ENCODE results near the gene CLSTN2.

The CLSTN2 gene

DNA sequence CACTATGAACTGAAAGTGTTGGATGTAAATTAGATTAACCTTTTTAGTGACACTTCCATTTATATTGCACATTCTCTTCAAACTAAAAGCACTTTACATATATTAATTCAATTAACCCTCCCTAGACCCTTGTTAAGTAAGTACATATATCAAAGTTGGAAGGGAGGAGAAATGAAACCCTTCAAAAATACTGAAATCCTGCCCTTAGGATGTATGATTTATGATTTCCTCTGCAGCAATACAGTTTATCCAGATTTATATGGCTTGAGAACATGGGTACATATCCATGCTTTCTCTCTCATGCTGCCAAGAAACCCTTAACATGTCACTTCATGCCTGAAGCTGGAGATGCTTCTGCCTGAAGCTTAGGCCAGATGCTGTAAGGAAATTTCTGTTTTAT lies 11.0 kb downstream of the CLSTN2 start:
- H3K4me1 ChIP-seq (ENCODE audit: control insufficient read depth, insufficient read depth, low read length): no peaks in the 10 kb centered on the region
- H3K36me3 ChIP-seq (ENCODE audit: insufficient read depth, low read length): no peaks in the 10 kb centered on the region
- H3K4me2 ChIP-seq (ENCODE audit: low read length): no peak overlapping the region
- H3K9me3 ChIP-seq (replicated peaks; ENCODE audit: low read length): no peaks in the 10 kb centered on the region
- no peak overlapping the region for H3K4me3 ChIP-seq (ENCODE audit: low read length)
- peaks cover 3% of the 10 kb centered on the region for H3K27me3 ChIP-seq (ENCODE audit: control insufficient read depth, insufficient read depth, low read length)
- no peak overlapping the region for H3K9ac ChIP-seq (ENCODE audit: low read depth, low read length)

DNA sequence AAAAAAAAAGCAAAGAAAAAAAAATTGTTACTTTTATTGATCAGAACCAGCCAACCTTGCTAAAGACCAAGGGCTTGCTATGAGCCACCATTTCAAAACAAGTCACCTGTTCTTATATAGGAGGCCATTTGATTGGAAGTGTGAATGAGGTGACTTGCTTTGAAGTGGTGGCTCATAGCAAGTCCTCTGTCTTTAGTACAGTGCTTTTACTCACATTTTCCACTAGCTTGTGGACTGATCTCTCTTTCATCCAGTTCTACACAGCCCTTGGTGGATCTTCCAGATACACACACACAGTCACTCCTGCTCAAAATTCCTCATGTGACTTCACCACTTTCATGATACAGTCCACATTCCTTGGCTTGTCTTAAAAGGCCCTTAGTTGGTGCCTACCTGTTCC lies 13.5 kb downstream of the CLSTN2 start:
- no peak overlapping the region for H3K4me3 ChIP-seq (ENCODE audit: low read length)
- no peaks in the 10 kb centered on the region for H3K4me1 ChIP-seq (ENCODE audit: control insufficient read depth, insufficient read depth, low read length)
- no peaks in the 10 kb centered on the region for H3K36me3 ChIP-seq (ENCODE audit: insufficient read depth, low read length)
- H3K9me3 ChIP-seq (replicated peaks; ENCODE audit: low read length): no peaks in the 10 kb centered on the region
- H3K27me3 ChIP-seq (ENCODE audit: control insufficient read depth, insufficient read depth, low read length): peaks cover 3% of the 10 kb centered on the region
- no peak overlapping the region for H3K4me2 ChIP-seq (ENCODE audit: low read length)
- H3K9ac ChIP-seq (ENCODE audit: low read depth, low read length): no peak overlapping the region

DNA sequence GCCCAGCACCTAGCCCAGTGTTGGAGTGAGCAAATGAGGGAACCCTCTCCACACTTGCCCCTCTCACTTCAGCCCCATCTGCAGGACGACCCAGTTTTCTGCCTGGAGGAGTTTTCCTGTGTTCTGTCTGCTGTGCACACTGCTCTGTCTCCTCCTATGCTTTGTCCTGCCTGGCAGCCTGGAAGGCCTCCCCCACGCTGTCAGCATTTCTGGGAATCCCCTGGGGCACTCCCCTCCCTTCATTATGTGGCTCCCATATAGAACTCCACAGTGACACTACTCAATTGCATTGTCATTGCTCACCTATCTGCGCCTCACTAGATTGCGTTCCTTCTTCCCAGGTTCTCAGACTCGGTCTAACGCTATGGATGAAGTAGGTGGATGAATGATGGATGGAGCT lies 13.9 kb downstream of the CLSTN2 start:
- Histone ChIP-seq H3K27me3 (ENCODE audit: control insufficient read depth, insufficient read depth, low read length) (peaks cover 3% of the 10 kb centered on the region), H3K4me2 (ENCODE audit: low read length) (no peak overlapping the region)

DNA sequence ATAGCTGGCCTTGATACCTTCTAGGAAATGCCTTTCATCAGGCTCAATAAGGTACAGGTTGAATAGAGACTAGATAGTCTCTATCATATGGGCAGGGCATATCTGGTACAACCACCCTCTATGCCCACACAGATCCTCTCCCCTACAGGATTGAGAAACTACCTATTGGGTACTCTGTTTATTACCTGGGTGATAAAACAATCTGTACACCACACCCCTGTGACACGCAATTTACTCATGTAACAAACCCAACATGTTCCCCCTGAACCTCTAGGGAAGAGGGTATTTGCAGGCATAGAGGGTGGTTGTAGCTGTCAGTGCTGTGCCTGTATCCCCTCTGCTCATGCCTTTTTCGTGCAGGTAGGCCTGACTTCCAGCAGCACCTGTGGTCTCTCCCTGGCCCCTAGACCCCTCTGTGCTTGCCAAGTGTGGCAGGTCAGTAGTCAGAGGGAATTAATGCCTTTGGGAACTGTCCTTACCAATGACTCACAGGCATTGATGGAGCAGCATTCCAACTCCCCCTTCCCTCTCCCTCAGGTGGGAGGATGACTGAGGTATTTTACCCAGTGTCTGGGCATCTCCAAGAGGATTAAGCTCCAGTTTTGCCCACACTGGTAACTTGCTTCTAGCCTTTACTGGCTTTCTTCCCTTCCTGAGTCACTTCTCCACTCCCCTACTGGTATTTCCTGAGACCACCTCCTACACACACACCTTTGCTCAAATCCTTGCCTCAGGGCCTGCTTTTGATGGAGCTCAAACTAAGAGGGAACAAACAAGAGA lies 18.3 kb downstream of the CLSTN2 start:
- H3K36me3 ChIP-seq (ENCODE audit: insufficient read depth, low read length): no peaks in the 10 kb centered on the region
- no peak overlapping the region for H3K4me2 ChIP-seq (ENCODE audit: low read length)
- H3K4me1 ChIP-seq (ENCODE audit: control insufficient read depth, insufficient read depth, low read length): no peaks in the 10 kb centered on the region
- H3K27me3 ChIP-seq (ENCODE audit: control insufficient read depth, insufficient read depth, low read length): peaks cover 3% of the 10 kb centered on the region
- no peak overlapping the region for H3K4me3 ChIP-seq (ENCODE audit: low read length)
- no peak overlapping the region for H3K9ac ChIP-seq (ENCODE audit: low read depth, low read length)
- no peaks in the 10 kb centered on the region for H3K9me3 ChIP-seq (replicated peaks; ENCODE audit: low read length)

More for the DNA sequence above, 13.9 kb downstream of the CLSTN2 start:
- Histone ChIP-seq H3K4me1 (ENCODE audit: control insufficient read depth, insufficient read depth, low read length) (no peaks in the 10 kb centered on the region), H3K4me3 (ENCODE audit: low read length) (no peak overlapping the region), H3K36me3 (ENCODE audit: insufficient read depth, low read length) (no peaks in the 10 kb centered on the region), H3K9ac (ENCODE audit: low read depth, low read length) (no peak overlapping the region), H3K9me3 (replicated peaks; ENCODE audit: low read length) (no peaks in the 10 kb centered on the region)

DNA sequence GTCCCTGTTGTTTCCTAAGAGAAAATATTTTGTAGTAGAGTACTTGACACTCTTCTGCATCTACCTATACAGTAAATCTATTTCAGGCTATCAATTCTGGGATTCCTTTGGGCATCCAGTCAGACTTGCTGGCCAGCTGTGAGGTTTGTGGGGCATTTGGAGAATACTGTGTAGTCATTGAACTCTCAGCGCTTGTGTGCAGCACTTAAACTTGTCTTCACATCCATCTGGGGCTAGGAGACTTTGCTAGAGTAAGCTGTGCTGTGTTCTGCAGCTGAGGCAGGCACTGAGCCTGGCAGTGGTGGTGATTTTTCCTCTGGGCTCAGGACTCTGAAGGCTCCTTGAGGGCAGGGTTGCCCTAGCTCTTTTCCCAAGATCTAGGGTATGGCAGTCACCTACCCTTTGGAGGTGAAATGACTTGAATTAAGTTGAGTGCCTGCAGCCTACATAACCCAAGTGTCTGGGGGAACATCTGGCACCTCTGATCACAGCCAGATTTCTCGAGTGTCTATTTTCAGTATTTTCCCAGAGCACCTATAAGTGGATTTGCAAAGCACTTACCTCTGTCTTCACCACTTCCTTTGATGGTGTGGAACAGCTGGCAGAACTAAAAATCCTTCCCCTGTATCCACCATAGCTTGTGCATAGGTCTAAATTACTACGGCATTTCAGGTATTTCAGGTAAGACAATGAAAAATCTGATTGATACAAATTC lies 19.3 kb downstream of the CLSTN2 start:
- no peak overlapping the region for H3K4me3 ChIP-seq (ENCODE audit: low read length)
- H3K4me1 ChIP-seq (ENCODE audit: control insufficient read depth, insufficient read depth, low read length): no peaks in the 10 kb centered on the region
- H3K36me3 ChIP-seq (ENCODE audit: insufficient read depth, low read length): no peaks in the 10 kb centered on the region
- H3K27me3 ChIP-seq (ENCODE audit: control insufficient read depth, insufficient read depth, low read length): no peaks in the 10 kb centered on the region
- no peak overlapping the region for H3K4me2 ChIP-seq (ENCODE audit: low read length)
- H3K9me3 ChIP-seq (replicated peaks; ENCODE audit: low read length): no peaks in the 10 kb centered on the region
- no peak overlapping the region for H3K9ac ChIP-seq (ENCODE audit: low read depth, low read length)

DNA sequence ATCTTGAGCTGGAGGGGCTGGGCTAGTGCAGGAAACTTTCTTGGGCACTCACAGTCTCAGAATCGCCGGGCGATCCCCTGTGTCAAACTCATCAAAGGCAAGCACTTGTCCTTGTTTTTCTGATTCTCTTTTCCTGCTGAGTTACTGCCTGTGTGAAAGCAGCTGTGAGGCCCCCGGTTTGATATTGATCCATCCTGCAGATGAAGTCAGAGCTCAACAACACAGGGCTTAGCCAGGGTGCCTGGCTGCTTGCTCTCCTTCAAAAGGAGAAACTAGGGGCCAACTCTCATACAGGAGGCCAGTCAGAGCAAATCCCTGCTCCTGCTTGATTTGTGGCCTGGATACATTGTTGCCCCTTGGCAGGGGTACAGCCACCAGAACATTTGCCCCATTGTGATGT lies 22.9 kb downstream of the CLSTN2 start:
- H3K4me3 ChIP-seq (ENCODE audit: low read length): no peak overlapping the region
- no peaks in the 10 kb centered on the region for H3K4me1 ChIP-seq (ENCODE audit: control insufficient read depth, insufficient read depth, low read length)
- H3K9ac ChIP-seq (ENCODE audit: low read depth, low read length): no peak overlapping the region
- no peaks in the 10 kb centered on the region for H3K9me3 ChIP-seq (replicated peaks; ENCODE audit: low read length)
- no peaks in the 10 kb centered on the region for H3K36me3 ChIP-seq (ENCODE audit: insufficient read depth, low read length)
- H3K4me2 ChIP-seq (ENCODE audit: low read length): no peak overlapping the region
- no peaks in the 10 kb centered on the region for H3K27me3 ChIP-seq (ENCODE audit: control insufficient read depth, insufficient read depth, low read length)

DNA sequence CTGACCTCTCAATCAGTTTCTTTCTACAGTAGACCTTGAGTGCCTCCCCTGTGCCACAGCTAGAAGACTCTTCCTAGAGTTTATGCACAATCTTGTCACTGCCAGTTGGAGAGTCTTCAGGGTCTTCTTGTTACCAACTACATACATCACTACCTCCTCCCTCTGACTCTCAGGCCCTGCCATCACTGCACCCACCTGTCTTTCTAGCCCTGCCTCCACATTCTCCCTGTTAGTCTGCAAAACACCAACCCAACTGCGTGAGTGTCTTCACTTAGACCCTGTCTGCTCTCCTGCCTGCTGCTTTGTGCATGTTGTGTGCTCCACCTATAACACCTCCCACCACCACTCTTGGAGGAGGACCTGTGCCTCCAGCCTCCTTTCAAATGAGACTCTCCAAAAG lies 34.4 kb downstream of the CLSTN2 start:
- Histone ChIP-seq H3K36me3 (ENCODE audit: insufficient read depth, low read length) (no peaks in the 10 kb centered on the region), H3K4me3 (ENCODE audit: low read length) (no peak overlapping the region), H3K9me3 (replicated peaks; ENCODE audit: low read length) (no peaks in the 10 kb centered on the region)

DNA sequence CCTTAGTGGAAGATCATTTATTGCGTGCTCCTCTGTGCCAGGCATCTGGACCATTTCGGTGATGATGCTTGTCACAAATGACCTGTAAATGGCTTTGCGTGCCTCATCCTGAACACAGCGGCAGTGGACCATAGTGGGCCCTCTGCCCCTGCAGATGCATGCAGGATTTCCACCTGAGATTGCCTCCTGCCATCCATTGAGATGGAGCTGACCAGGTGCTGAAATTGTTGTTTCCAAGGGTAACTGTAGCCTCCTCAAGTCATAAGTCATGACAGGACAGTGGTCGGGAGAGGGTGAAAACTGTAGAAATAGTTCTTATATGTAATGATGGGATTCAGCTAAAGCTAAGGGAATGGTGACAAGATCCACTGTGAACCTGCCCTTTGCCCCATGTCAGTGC lies 35.5 kb downstream of the CLSTN2 start:
- no peak overlapping the region for H3K4me3 ChIP-seq (ENCODE audit: low read length)
- H3K4me1 ChIP-seq (ENCODE audit: control insufficient read depth, insufficient read depth, low read length): no peaks in the 10 kb centered on the region
- H3K27me3 ChIP-seq (ENCODE audit: control insufficient read depth, insufficient read depth, low read length): peaks cover 4% of the 10 kb centered on the region

More for the DNA sequence above, 34.4 kb downstream of the CLSTN2 start:
- peaks cover 7% of the 10 kb centered on the region for H3K27me3 ChIP-seq (ENCODE audit: control insufficient read depth, insufficient read depth, low read length)
- no peaks in the 10 kb centered on the region for H3K4me1 ChIP-seq (ENCODE audit: control insufficient read depth, insufficient read depth, low read length)
- H3K9ac ChIP-seq (ENCODE audit: low read depth, low read length): no peak overlapping the region
- no peak overlapping the region for H3K4me2 ChIP-seq (ENCODE audit: low read length)

DNA sequence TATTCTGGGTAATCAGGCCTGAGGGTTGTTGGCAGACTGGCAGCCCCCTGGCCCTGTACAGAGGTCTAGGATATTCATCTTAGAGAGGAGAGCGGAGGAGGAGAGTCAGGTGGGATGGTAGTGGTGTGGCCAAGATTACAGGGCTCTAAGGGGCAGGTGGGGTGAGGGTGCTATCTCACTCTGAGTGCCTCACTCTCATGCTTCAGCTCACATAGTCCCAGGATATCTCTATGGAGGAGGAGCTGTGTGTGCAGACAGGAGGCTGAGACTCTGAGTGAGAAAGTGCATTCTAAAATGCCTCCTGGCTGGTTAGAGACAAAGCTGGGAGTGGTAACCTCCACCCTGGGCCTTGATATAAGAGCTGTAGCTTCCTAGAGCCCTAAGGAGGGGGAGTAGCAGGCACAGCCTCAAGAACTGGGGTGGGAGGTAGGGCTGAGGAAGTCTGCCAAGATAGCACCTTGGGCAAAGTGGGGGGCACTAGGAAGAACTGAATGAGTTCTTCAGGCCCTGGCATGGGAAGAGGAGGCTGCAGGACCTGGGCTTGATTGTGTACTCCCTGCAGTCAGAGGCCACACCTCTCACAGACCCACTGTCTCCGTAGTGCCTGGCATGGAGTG lies 39.9 kb downstream of the CLSTN2 start:
- H3K9me3 ChIP-seq (replicated peaks; ENCODE audit: low read length): no peaks in the 10 kb centered on the region
- no peaks in the 10 kb centered on the region for H3K4me1 ChIP-seq (ENCODE audit: control insufficient read depth, insufficient read depth, low read length)
- H3K4me2 ChIP-seq (ENCODE audit: low read length): no peak overlapping the region
- H3K27me3 ChIP-seq (ENCODE audit: control insufficient read depth, insufficient read depth, low read length): peaks cover 7% of the 10 kb centered on the region
- no peak overlapping the region for H3K9ac ChIP-seq (ENCODE audit: low read depth, low read length)
- no peaks in the 10 kb centered on the region for H3K36me3 ChIP-seq (ENCODE audit: insufficient read depth, low read length)
- no peak overlapping the region for H3K4me3 ChIP-seq (ENCODE audit: low read length)

More for the DNA sequence above, 35.5 kb downstream of the CLSTN2 start:
- Histone ChIP-seq H3K9me3 (replicated peaks; ENCODE audit: low read length) (no peaks in the 10 kb centered on the region), H3K9ac (ENCODE audit: low read depth, low read length) (no peak overlapping the region), H3K4me2 (ENCODE audit: low read length) (no peak overlapping the region), H3K36me3 (ENCODE audit: insufficient read depth, low read length) (no peaks in the 10 kb centered on the region)

DNA sequence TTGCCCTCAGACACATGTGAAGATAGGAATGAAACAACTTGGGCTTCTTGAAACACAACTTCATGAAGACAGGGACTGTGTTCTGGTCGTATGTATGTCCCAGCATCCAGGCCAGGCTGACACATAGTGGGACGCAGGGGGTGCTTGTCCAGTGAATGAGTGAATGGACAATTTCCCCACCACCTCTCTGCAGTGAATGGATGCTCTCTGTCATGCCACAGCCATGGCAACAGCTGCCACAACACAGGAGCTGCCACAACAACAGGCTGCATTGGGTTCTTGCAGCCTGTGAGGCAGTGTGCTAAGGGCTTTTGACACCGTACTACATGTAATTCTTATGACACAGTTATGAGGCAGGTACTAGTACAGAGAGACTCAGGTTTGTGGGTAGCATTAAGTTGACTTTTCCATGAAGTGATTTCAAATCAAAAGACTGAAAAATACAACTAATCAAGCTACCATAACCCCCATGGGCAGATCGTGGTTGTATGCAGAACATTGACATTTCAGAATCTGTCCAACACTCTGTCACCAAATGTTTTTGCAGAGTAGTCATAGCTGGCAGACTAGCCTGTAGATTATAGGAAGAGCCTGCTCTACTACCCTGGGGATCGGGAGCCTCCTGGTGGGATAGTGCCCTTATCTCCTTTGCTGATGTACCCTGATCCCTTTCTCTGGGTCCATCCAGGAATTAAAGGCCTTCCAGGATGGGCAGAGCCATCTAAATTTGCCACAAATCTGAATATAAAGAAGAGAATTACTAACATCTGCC lies 40.8 kb downstream of the CLSTN2 start:
- H3K4me3 ChIP-seq (ENCODE audit: low read length): no peak overlapping the region
- H3K4me2 ChIP-seq (ENCODE audit: low read length): no peak overlapping the region
- H3K4me1 ChIP-seq (ENCODE audit: control insufficient read depth, insufficient read depth, low read length): no peaks in the 10 kb centered on the region
- no peak overlapping the region for H3K9ac ChIP-seq (ENCODE audit: low read depth, low read length)
- H3K27me3 ChIP-seq (ENCODE audit: control insufficient read depth, insufficient read depth, low read length): peaks cover 7% of the 10 kb centered on the region
- H3K36me3 ChIP-seq (ENCODE audit: insufficient read depth, low read length): no peaks in the 10 kb centered on the region
- H3K9me3 ChIP-seq (replicated peaks; ENCODE audit: low read length): no peaks in the 10 kb centered on the region

DNA sequence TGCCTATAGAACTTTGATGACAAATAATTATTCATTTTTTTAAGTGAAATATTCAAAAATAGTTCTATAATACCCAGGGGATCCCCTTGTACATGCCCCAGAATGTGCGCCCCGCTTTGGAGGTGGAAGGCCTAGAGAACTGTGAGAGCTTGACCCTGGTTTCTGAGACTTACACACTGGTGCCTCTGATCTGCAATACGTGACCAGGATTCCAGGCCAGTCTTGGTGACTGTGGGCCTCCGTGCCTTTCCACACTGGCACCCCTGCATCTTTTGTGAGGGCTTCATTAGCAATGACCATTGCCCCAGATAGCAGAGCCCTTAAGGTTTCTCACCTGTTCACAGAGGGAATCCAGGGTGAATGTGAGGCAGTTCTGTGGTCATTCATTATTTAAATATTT lies 44.0 kb downstream of the CLSTN2 start:
- H3K4me2 ChIP-seq (ENCODE audit: low read length): no peak overlapping the region
- no peak overlapping the region for H3K4me3 ChIP-seq (ENCODE audit: low read length)
- H3K27me3 ChIP-seq (ENCODE audit: control insufficient read depth, insufficient read depth, low read length): peaks cover 4% of the 10 kb centered on the region
- H3K9ac ChIP-seq (ENCODE audit: low read depth, low read length): no peak overlapping the region
- H3K4me1 ChIP-seq (ENCODE audit: control insufficient read depth, insufficient read depth, low read length): no peaks in the 10 kb centered on the region
- H3K36me3 ChIP-seq (ENCODE audit: insufficient read depth, low read length): no peaks in the 10 kb centered on the region
- H3K9me3 ChIP-seq (replicated peaks; ENCODE audit: low read length): no peaks in the 10 kb centered on the region
